Panc1 (cell line): ENCODE data around the gene ACOX1.

Source experiments
- POLR2AphosphoS5 ChIP-seq: IDR thresholded peaks from 2 replicates; pipeline ENCODE4 v1.6.1; 2012; ENCODE audit warnings: mild to moderate bottlenecking, low read depth, low read length, moderate library complexity
- TF ChIP-seq, protein P1 (sequence below): fragments of 450-650 bp; IDR thresholded peaks from 2 replicates; pipeline ENCODE4 v1.5.1; 2017; ENCODE audit warnings: mild to moderate bottlenecking
- TF ChIP-seq, protein P2 (sequence below), 2 experiments: IDR thresholded peaks; 2 replicates each; pipeline ENCODE4 v1.6.1; 2011 to 2012; ENCODE audit warnings: low read depth in 2 of 2, control low read depth in 1 of 2, low read length in 1 of 2, mild to moderate bottlenecking in 1 of 2, moderate library complexity in 1 of 2; ENCODE audit not compliant: insufficient read depth in 1 of 2

DNA sequence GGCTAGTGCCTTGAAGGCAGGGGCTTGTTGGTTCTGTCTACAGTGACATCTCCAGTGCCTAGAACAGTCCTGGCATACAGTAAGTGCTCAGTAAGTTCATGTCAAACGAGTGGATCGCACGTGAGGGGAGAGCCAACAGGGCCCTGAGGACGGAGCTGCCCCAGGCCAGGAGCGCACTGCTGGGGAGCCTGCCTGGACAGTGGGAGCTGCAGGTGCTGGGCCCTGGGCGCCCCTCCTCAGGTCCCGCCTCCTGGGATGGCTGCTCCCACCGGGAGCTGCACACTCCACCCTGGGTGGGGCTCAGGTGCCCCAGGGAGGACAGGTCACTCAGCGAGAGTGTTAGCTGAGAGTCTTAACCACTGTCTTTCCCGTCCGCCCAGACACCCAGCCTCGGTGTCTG lies 46.3 kb upstream of the ACOX1 start:
- TF ChIP-seq POLR2AphosphoS5, result no peak
- TF ChIP-seq, protein P1, sequence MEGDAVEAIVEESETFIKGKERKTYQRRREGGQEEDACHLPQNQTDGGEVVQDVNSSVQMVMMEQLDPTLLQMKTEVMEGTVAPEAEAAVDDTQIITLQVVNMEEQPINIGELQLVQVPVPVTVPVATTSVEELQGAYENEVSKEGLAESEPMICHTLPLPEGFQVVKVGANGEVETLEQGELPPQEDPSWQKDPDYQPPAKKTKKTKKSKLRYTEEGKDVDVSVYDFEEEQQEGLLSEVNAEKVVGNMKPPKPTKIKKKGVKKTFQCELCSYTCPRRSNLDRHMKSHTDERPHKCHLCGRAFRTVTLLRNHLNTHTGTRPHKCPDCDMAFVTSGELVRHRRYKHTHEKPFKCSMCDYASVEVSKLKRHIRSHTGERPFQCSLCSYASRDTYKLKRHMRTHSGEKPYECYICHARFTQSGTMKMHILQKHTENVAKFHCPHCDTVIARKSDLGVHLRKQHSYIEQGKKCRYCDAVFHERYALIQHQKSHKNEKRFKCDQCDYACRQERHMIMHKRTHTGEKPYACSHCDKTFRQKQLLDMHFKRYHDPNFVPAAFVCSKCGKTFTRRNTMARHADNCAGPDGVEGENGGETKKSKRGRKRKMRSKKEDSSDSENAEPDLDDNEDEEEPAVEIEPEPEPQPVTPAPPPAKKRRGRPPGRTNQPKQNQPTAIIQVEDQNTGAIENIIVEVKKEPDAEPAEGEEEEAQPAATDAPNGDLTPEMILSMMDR, result no peak
- TF ChIP-seq, protein P2, sequence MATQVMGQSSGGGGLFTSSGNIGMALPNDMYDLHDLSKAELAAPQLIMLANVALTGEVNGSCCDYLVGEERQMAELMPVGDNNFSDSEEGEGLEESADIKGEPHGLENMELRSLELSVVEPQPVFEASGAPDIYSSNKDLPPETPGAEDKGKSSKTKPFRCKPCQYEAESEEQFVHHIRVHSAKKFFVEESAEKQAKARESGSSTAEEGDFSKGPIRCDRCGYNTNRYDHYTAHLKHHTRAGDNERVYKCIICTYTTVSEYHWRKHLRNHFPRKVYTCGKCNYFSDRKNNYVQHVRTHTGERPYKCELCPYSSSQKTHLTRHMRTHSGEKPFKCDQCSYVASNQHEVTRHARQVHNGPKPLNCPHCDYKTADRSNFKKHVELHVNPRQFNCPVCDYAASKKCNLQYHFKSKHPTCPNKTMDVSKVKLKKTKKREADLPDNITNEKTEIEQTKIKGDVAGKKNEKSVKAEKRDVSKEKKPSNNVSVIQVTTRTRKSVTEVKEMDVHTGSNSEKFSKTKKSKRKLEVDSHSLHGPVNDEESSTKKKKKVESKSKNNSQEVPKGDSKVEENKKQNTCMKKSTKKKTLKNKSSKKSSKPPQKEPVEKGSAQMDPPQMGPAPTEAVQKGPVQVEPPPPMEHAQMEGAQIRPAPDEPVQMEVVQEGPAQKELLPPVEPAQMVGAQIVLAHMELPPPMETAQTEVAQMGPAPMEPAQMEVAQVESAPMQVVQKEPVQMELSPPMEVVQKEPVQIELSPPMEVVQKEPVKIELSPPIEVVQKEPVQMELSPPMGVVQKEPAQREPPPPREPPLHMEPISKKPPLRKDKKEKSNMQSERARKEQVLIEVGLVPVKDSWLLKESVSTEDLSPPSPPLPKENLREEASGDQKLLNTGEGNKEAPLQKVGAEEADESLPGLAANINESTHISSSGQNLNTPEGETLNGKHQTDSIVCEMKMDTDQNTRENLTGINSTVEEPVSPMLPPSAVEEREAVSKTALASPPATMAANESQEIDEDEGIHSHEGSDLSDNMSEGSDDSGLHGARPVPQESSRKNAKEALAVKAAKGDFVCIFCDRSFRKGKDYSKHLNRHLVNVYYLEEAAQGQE (IDR thresholded peaks at IDR 0.05; ENCODE audit: insufficient read depth in 1 of 2, low read depth in 2 of 2, low read length in 1 of 2), result no peak
